GM19240 (cell line): Measurements from ENCODE around the gene SCYL2.
"Not testable (repeated sequence)": the region's sequence is repeated elsewhere in the genome, so short reads cannot be mapped to it uniquely, and the experiment has no call there.

ENCODE experiments used
- DNase-seq: peaks from one replicate; pipeline ENCODE4 v3.0.0; 2011; ENCODE audit warnings: low spot score; ENCODE audit not compliant: insufficient read length

The SCYL2 gene

GRCh38 chr12:100266835-100267602 is at the start of gene SCYL2, which contains the start of gene DEPDC4:
TSS of gene SCYL2 (plus strand) at chr12:100267177. CDS start at chr12:100282971, 15,794 bp downstream.
TSS of gene DEPDC4 (minus strand) at chr12:100267079. CDS start at chr12:100267076, 3 bp downstream.
- peak; percentile 35 for DNase-seq

- no peak for DNase-seq
These were observed 47.5 kb upstream of the SCYL2 start for GRCh38 chr12:100219328-100220109.

- DNase-seq, result no peak
These were observed 45.5 kb upstream of the SCYL2 start for GRCh38 chr12:100221523-100221922.

GRCh38 chr12:100222173-100222572 is 44.8 kb upstream of the SCYL2 start:
- not testable (repeated sequence) for DNase-seq

GRCh38 chr12:100225491-100225890 is 41.5 kb upstream of the SCYL2 start:
- DNase-seq, result no peak

- DNase-seq, result no peak
These were observed 37.8 kb upstream of the SCYL2 start for GRCh38 chr12:100229036-100229635.

- DNase-seq, result no peak
These were observed 37.1 kb upstream of the SCYL2 start for GRCh38 chr12:100229876-100230275.

GRCh38 chr12:100231873-100232272 is 35.1 kb upstream of the SCYL2 start:
- not testable (repeated sequence) for DNase-seq

GRCh38 chr12:100234166-100234565 is 32.8 kb upstream of the SCYL2 start:
- DNase-seq, result no peak

GRCh38 chr12:100234591-100235304 is 32.2 kb upstream of the SCYL2 start:
- no peak for DNase-seq

- no peak for DNase-seq
These were observed 28.2 kb upstream of the SCYL2 start for GRCh38 chr12:100238801-100239200.

GRCh38 chr12:100239589-100239988 is 27.4 kb upstream of the SCYL2 start:
- no peak for DNase-seq

- DNase-seq, result no peak
These were observed 23.8 kb upstream of the SCYL2 start for GRCh38 chr12:100243137-100243536.

- DNase-seq, result no peak
These were observed 19.2 kb upstream of the SCYL2 start for GRCh38 chr12:100247765-100248164.

GRCh38 chr12:100248886-100249285 is 18.1 kb upstream of the SCYL2 start:
- no peak for DNase-seq

GRCh38 chr12:100249941-100250340 is 17.0 kb upstream of the SCYL2 start:
- DNase-seq, result no peak

- no peak for DNase-seq
These were observed 15.1 kb upstream of the SCYL2 start for GRCh38 chr12:100251917-100252316.

GRCh38 chr12:100253437-100253836 is 13.5 kb upstream of the SCYL2 start:
- DNase-seq, result no peak

- no peak for DNase-seq
These were observed 12.1 kb upstream of the SCYL2 start for GRCh38 chr12:100254876-100255275.

- no peak for DNase-seq
These were observed 8.8 kb upstream of the SCYL2 start for GRCh38 chr12:100258127-100258526.

GRCh38 chr12:100263131-100263530 is 3.8 kb upstream of the SCYL2 start:
- DNase-seq, result no peak
